Neural cell (in vitro differentiated cells): ENCODE data around the gene ARF3.
A peak's percentile ranks its signal among the peaks of the same experiment; 100 is the strongest.

Source experiments
- EP300 ChIP-seq: fragments of 450-650 bp; conservative IDR thresholded peaks from 2 replicates; pipeline ENCODE4 v1.6.1; 2014; ENCODE audit warnings: antibody characterized with exemption, mild to moderate bottlenecking, moderate library complexity; ENCODE audit not compliant: poor library complexity, severe bottlenecking
- EZH2 ChIP-seq: fragments of 200-600, 300-800 bp; shearing (Covaris generic), sonication (generic); IDR thresholded peaks from 2 replicates; pipeline ENCODE4 v1.6.1; 2014; ENCODE audit warnings: antibody characterized with exemption, low read length, borderline replicate concordance, mild to moderate bottlenecking; ENCODE audit not compliant: insufficient read depth, poor library complexity, severe bottlenecking
- MXI1 ChIP-seq: fragments of 450-650 bp; conservative IDR thresholded peaks from 2 replicates; pipeline ENCODE4 v1.6.1; 2014; ENCODE audit warnings: antibody characterized with exemption, mild to moderate bottlenecking; ENCODE audit not compliant: poor library complexity, severe bottlenecking
- POLR2AphosphoS5 ChIP-seq: IDR thresholded peaks from 2 replicates; pipeline ENCODE4 v1.6.1; 2012
- RAD21 ChIP-seq: fragments of 450-650 bp; conservative IDR thresholded peaks from 2 replicates; pipeline ENCODE4 v1.6.1; 2014; ENCODE audit warnings: antibody characterized with exemption, mild to moderate bottlenecking, moderate library complexity
- SMC3 ChIP-seq: fragments of 450-650 bp; conservative IDR thresholded peaks from 2 replicates; pipeline ENCODE4 v1.6.1; 2014; ENCODE audit warnings: antibody characterized with exemption, mild to moderate bottlenecking, moderate library complexity; ENCODE audit not compliant: poor library complexity
- TAF1 ChIP-seq: IDR thresholded peaks from 2 replicates; pipeline ENCODE4 v1.6.1; 2012; ENCODE audit warnings: low read depth
- TF ChIP-seq, protein P1 (sequence below): fragments of 450-650 bp; IDR thresholded peaks from 2 replicates; pipeline ENCODE4 v1.5.1; 2014; ENCODE audit warnings: antibody characterized with exemption, mild to moderate bottlenecking, moderate library complexity; ENCODE audit not compliant: poor library complexity, severe bottlenecking
- TF ChIP-seq, protein P2 (sequence below): IDR thresholded peaks from 2 replicates; pipeline ENCODE4 v1.6.1; 2012; ENCODE audit warnings: borderline replicate concordance

DNA sequence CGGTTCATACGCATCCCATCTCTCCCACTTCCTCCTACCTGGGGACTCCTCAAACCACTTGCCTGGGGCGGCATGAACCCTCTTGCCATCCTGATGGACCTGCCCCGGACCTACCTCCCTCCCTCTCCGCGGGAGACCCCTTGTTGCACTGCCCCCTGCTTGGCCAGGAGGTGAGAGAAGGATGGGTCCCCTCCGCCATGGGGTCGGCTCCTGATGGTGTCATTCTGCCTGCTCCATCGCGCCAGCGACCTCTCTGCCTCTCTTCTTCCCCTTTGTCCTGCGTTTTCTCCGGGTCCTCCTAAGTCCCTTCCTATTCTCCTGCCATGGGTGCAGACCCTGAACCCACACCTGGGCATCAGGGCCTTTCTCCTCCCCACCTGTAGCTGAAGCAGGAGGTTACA lies 24.5 kb upstream of the ARF3 start:
- TF ChIP-seq, protein P1, sequence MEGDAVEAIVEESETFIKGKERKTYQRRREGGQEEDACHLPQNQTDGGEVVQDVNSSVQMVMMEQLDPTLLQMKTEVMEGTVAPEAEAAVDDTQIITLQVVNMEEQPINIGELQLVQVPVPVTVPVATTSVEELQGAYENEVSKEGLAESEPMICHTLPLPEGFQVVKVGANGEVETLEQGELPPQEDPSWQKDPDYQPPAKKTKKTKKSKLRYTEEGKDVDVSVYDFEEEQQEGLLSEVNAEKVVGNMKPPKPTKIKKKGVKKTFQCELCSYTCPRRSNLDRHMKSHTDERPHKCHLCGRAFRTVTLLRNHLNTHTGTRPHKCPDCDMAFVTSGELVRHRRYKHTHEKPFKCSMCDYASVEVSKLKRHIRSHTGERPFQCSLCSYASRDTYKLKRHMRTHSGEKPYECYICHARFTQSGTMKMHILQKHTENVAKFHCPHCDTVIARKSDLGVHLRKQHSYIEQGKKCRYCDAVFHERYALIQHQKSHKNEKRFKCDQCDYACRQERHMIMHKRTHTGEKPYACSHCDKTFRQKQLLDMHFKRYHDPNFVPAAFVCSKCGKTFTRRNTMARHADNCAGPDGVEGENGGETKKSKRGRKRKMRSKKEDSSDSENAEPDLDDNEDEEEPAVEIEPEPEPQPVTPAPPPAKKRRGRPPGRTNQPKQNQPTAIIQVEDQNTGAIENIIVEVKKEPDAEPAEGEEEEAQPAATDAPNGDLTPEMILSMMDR = no peak
- TF ChIP-seq EZH2 (peak; percentile 58), EP300 (no peak), POLR2AphosphoS5 (no peak), SMC3 (no peak), MXI1 (no peak), TAF1 (no peak), RAD21 (no peak)
- TF ChIP-seq, protein P2, sequence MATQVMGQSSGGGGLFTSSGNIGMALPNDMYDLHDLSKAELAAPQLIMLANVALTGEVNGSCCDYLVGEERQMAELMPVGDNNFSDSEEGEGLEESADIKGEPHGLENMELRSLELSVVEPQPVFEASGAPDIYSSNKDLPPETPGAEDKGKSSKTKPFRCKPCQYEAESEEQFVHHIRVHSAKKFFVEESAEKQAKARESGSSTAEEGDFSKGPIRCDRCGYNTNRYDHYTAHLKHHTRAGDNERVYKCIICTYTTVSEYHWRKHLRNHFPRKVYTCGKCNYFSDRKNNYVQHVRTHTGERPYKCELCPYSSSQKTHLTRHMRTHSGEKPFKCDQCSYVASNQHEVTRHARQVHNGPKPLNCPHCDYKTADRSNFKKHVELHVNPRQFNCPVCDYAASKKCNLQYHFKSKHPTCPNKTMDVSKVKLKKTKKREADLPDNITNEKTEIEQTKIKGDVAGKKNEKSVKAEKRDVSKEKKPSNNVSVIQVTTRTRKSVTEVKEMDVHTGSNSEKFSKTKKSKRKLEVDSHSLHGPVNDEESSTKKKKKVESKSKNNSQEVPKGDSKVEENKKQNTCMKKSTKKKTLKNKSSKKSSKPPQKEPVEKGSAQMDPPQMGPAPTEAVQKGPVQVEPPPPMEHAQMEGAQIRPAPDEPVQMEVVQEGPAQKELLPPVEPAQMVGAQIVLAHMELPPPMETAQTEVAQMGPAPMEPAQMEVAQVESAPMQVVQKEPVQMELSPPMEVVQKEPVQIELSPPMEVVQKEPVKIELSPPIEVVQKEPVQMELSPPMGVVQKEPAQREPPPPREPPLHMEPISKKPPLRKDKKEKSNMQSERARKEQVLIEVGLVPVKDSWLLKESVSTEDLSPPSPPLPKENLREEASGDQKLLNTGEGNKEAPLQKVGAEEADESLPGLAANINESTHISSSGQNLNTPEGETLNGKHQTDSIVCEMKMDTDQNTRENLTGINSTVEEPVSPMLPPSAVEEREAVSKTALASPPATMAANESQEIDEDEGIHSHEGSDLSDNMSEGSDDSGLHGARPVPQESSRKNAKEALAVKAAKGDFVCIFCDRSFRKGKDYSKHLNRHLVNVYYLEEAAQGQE = no peak
